Astrocyte of the cerebellum (primary cell): ENCODE data around the gene KIAA0513.
A peak's percentile ranks its signal among the peaks of the same experiment; 100 is the strongest.

Experiments
- DNase-seq: peaks from one replicate; pipeline ENCODE4 v3.0.0-alpha.2; 2011; ENCODE audit warnings: low read depth
- H3K4me3 ChIP-seq: 2 replicates; pipeline ENCODE4 v1.5.1; 2011; ENCODE audit warnings: mild to moderate bottlenecking, low read depth, low read length, moderate library complexity
- in situ Hi-C: cut with HindIII; loops from 2 replicates; pipeline ENCODE4 v1.10.0; 2017; ENCODE audit warnings: low sequenced_read_pairs
- TF ChIP-seq, protein P1 (sequence below): IDR thresholded peaks from 2 replicates; pipeline ENCODE4 v1.5.1; 2012; ENCODE audit warnings: low read length, low read depth, moderate library complexity, mild to moderate bottlenecking; ENCODE audit errors: missing control alignments

KIAA0513 gene

DNA sequence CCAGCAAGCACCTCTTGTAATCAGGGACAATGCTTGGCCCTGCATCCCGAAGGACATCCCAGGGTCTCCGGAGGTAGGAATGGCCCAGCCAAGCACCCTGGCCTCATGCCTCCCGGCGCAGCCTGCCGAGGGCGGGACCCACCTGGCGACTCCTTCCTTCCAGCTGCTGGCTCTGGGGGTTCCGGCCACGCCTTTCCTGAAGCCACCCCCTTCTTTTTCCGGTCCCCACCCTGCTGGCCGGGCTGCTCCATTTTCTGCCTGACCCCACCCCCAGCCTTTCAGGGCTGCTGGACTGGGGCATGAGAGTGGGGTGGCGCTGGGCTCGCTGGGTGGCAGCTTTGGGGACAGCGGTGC, 107.2 kb downstream of the KIAA0513 start:
- no peak for DNase-seq
- H3K4me3 ChIP-seq = no peak overlapping the region
- TF ChIP-seq, protein P1, sequence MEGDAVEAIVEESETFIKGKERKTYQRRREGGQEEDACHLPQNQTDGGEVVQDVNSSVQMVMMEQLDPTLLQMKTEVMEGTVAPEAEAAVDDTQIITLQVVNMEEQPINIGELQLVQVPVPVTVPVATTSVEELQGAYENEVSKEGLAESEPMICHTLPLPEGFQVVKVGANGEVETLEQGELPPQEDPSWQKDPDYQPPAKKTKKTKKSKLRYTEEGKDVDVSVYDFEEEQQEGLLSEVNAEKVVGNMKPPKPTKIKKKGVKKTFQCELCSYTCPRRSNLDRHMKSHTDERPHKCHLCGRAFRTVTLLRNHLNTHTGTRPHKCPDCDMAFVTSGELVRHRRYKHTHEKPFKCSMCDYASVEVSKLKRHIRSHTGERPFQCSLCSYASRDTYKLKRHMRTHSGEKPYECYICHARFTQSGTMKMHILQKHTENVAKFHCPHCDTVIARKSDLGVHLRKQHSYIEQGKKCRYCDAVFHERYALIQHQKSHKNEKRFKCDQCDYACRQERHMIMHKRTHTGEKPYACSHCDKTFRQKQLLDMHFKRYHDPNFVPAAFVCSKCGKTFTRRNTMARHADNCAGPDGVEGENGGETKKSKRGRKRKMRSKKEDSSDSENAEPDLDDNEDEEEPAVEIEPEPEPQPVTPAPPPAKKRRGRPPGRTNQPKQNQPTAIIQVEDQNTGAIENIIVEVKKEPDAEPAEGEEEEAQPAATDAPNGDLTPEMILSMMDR = no peak
- in situ Hi-C loops = no loop called here

DNA sequence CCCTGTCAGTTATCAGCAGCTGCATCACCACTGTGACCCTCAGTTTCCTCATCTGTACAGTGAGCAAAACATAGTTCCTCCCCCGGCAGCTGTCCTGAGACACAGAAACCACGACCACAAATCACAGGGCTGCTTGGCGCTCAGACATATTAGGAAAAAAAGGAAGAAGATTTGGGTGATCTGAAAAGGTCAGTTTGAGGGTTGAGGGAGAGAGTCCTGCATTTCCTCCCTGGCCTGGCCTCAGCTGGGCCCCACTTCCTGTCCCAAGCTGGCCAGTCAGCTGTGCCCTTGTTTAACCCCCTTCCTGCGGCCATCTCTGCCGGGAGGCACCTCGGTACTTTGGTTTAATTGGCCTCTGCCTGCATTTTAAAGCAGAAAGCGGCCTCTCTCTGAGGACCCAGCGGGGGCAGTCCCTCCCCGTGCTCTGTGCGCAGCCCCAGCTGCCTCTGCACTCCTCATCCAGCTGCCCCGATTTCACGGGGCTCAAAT, 108.7 kb downstream of the KIAA0513 start:
- no peak for DNase-seq
- TF ChIP-seq, protein P1 = no peak
- in situ Hi-C loops = no loop called here
- no peak overlapping the region for H3K4me3 ChIP-seq

DNA sequence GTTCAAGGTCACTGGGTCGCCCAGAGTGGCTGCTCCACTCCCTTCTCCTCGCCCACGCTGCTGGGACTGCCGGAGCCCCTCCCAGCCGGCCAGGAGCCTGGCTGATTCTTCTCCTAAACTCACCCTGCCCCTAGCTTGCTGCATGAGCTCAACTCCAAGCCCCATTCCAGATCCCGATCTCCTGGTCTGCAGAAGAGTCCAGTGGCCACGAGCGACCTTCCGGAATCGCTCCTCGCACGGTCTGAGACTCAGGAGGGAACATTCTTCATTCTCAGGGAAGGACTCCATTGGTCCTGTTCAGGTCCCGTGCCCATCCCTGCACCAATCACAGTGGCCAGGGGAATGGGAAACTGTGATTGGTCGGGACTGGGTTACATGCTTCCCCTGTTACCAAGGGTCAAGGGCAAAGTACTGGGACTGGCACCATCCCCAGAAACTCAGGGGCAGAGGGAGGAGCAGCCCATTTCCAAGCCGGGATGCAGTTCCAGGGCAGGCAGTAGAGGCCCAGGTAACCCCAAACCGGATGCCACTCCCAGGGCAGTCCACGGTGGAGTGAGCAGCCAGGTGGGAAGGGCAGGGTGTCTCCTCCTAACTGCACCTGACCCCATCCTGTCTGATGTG, 109.2 kb downstream of the KIAA0513 start:
- TF ChIP-seq, protein P1 = no peak
- in situ Hi-C loops = no loop called here
- no peak for DNase-seq
- H3K4me3 ChIP-seq = no peak overlapping the region

DNA sequence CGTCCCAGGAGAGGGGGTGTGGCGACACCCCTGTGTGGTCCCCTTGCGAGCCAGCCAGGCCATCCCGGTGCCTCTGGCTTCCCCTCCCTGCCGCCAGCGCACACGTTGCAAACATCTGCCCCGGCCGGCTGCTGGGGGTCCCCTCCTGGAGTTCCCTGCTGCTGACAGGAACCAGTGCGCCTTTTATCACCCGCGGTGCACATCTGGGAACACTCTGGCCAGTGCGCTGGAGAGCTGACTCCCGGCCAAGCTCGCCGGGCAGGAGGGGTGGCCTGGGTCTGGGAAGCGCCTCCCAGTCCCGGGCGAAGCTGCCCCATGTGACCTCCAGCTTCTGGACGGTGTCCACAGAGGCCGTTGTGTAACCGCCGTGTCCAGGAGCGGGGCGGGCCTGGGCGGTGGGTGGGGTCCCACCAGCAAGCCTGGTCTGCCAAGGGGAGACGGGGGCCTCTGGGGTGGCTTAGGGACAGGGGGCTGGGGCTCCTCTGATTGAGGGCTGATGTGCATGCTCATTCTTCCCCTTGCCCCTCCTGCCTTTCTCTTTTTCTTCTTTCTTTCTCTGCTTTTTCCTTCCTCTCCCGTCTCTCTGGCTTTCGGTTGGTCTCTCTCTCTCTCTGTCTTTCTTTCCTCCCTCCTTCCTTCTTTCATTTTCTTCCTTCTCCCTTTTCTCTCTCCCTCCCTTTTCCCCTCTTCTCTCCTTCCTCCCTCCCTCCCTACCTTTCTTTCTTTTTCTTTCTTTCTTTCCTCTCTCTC, 109.9 kb downstream of the KIAA0513 start:
- TF ChIP-seq, protein P1 = no peak
- peak; percentile 54 for DNase-seq
- no peak overlapping the region for H3K4me3 ChIP-seq
- in situ Hi-C loops = no loop called here

DNA sequence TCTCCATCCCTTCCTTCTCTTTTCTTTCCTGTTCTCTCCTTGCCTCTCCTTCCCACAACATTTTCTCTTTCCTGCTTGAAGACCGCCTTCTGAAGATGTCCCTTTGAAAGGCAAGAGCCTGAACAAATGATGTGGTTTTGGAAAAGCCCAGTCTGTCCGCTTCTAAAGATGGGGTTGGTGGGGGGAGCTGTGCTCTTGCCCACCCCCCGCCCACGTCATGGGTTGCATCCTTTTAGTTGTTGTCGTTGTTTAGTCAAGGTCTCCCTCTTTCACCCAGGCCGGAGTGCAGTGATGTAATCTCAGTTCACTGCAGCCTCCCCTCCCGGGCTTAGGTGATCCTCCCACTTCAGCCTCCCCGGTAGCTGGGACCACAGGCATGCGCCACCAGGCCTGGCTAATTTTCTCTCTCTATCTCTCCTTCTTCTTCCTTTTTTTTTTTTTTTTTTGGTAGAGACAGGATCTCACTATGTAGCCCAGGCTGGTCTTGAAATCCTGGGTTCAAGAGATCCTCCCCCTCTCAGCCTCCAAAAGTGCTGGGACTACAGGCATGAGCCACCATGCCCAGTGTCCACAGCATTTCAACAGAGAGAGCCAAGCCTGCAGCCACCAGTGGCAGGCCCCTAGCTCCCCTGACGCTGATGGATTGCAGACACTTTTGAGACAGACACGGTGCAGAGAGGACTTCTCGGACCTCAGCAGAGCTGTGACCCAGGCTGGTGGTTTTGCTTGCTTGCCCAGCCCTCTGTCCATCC, 110.7 kb downstream of the KIAA0513 start:
- in situ Hi-C loops = no loop called here
- TF ChIP-seq, protein P1 = no peak
- H3K4me3 ChIP-seq = no peak overlapping the region
- no peak for DNase-seq

DNA sequence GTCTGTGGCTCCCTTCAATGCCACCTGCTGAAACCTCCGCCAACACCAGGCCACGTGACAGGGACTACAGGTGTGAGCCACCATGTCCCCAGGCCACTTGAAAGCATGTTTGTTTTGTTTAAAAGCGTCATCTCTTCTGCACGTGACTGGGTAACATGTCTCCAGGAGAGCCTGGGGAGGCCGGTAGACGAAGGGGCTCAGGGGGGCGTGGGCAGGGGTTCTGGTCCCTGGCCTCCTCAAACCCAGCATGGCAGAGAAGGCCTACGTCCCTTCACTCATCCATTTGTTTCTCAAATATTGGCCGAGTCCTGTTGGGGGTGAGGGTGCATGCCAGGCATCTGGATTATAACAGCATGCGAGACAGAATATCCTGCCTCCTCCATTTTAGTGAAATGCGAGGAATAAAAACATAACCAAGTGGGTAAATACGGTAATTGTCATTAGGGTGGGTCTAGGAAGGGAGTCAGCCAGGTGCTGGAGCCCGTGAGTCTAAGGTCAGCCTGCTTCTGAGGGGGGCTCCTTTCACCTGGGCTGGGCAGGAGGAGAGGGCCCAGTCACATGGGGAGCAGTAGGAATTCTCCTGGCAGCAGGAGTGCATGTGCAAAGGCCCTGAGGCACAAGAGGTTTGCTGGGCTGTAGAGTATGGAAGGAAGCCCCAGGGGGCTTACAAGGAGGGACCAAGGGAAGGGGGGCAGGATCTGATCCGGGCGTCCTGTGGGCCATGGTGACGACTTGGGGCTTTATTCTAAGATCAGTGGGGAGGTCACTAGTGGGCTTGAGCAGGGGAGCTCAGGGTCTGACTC, 111.4 kb downstream of the KIAA0513 start:
- no peak overlapping the region for H3K4me3 ChIP-seq
- DNase-seq = no peak
- in situ Hi-C loops = no loop called here
- TF ChIP-seq, protein P1 = no peak
